ENCODE measurements around the gene PKMYT1. TPM values are rescaled to one million over a fixed set of nuclear protein-coding genes. Genes with fewer than 3 reads are reported as not detected.

Gene PKMYT1
- 47.6 and 51.1 TPM in 2 replicates for total RNA-seq

GRCh38 chr16:2980227-2981176 lies at the start of gene PKMYT1:
Gene PKMYT1, minus strand, starts transcription at chr16:2980446. Its CDS starts 789 bp downstream, at chr16:2979657.

DNA sequence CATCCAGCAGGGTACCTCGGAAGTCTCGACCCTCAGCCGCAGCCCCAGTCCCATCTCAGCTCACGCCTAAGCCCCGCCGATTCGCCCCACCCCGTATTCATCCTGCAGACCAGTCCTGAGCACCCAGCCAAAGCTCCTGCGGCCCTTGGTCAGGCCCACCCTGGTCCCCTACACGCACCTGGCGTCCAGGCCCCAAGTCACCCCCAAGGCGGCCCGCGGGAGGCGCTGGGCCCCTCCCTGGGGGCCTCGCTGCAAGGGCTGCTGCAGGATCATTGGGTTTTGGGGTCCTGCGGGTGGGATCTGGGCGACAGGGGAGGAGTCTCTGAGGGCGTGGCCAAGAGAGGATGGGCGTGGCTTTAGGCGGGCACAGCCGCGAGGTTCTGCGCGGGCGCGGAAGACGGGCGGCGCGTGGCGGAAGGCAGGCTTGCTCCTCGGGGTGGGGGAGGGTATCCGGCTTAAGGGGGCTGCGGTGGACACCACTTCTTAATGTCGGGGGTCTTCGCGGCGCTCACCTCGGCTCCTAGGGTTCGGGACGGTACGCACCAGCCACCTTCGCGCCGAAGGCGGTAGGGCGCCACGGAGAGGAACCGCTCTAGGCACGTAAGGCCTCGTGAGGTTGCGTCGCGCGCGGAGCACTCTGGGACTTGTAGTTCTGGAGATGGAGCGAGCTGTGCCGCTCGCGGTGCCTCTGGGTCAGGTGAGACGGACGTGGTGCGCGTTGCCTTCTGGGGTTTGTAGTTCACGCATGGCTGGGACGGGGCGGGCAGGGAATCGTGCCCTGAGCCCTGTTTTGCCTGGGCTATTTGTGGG lies 43.6 kb upstream of the PKMYT1 start, which contains the start of the genes HCFC1R1 and THOC6:
TSS of gene HCFC1R1 (minus strand) at position 274 of the 810 bp plus-strand sequence. CDS start at position 273, 1 bp downstream.
TSS of gene THOC6 (plus strand) at position 367 of the 810 bp plus-strand sequence. CDS start at position 659, 292 bp downstream.

DNA sequence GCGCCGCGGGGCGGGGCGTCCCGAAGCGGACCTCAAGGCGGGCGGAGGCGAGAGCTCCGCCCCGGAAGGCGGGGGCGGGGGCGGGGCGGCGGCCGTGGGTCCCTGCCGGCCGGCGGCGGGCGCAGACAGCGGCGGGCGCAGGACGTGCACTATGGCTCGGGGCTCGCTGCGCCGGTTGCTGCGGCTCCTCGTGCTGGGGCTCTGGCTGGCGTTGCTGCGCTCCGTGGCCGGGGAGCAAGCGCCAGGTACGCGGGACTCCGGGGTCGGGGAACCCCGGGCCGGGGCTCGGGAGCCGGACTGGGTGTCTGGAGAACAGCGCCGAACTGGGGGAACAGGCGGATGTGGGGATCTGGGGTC lies 40.0 kb upstream of the PKMYT1 start, which contains the start of gene TNFRSF12A:
TSS of gene TNFRSF12A (plus strand) at position 122 of the 357 bp plus-strand sequence. CDS start at position 152, 30 bp downstream.

GRCh38 chr16:3017794-3018506 lies 37.7 kb upstream of the PKMYT1 start, which contains the start of gene CLDN6:
Gene CLDN6, minus strand, starts transcription at chr16:3018183. Its CDS starts 2,162 bp downstream, at chr16:3016021.

DNA sequence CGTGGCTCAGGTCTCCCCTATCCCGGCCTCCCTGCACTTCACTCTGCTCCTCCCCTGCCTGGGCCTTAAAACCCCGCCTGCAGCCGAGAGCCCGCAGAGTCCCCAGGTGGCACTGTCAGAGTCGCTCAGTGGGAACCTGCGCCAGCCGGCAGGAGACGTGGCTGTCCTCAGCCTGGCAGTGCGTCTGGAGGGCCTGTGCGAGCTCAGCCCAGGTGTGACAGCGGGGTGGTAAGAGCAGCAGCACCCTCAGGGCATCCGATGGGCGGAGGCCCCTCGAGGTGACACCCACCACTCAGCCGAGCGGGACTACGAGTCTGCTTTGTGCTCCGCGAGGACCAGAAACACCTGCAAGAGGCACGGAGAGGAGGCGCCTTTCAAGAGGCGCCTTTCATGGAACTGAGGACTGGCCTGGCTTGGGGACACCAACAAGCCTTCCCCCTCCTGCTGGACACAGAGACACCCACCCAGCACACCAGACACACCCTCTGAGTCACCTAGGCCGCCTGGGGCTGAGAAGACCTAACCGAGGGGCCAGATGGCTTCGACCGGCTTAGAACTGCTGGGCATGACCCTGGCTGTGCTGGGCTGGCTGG lies 32.7 kb upstream of the PKMYT1 start, which contains the start of gene CLDN9:
TSS of gene CLDN9 (plus strand) at position 96 of the 593 bp plus-strand sequence. CDS start at position 536, 440 bp downstream.

GRCh38 chr16:2968738-2969544 lies 11.3 kb downstream of the PKMYT1 start, which contains the start of gene PAQR4:
Gene PAQR4, plus strand, starts transcription at chr16:2969348. Its CDS starts 327 bp downstream, at chr16:2969675.

DNA sequence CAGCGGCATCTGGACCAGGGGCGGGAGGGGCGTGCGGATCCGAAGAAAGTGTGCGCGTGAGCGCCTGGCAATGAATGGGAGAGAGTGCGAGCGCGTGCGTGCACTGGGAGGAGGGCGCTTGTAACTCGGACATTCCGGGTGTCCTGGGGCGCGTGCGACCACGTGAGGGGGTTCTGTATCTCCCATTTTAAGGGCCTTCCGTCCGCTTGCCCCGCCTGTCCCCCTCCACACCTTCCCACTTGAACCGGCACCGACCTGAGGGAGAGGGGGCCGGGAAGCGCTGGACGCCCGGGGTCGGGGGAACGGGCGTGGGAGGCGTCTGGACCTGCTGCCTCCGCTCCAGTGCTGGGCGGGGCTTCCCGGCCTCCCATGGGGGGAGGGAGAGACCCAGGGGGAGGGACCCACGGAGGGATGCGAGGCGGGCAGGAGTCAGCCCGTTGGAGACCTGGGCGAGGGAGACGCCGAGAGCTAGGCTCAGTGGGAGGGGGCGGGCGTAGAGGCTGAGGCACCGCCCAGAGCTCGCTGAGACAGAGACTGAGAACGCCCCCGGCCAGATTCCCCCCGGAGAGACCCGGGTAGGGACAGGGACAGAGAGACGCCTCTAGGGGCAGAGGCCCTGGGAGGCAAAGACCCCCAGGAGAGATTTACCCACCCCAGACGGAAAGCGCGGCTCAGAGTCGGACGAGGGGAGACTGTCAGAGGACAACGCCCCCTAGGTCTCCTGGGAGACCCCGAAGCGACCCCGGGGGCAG lies 16.3 kb downstream of the PKMYT1 start, which contains the start of gene KREMEN2:
TSS of gene KREMEN2 (plus strand) at position 553 of the 752 bp plus-strand sequence. CDS start 246 bp downstream, outside the sequence.

Other genes starting within 250 kb of the PKMYT1 start
- 43.3 and 52.5 TPM in 2 replicates for gene SRRM2, start 227.8 kb downstream of the PKMYT1 start, total RNA-seq
- gene ELOB, start 203.2 kb downstream of the PKMYT1 start, total RNA-seq = 333 and 369 TPM in 2 replicates
- not detected in 2 replicates for gene PRSS33, start 192.9 kb downstream of the PKMYT1 start, total RNA-seq
- gene PRSS41, start 182.0 kb downstream of the PKMYT1 start, total RNA-seq = not detected in 2 replicates
- gene PRSS21, start 163.2 kb downstream of the PKMYT1 start, total RNA-seq = not detected in 2 replicates
- 0.45 and 1.0 TPM in 2 replicates for gene ZG16B, start 150.1 kb downstream of the PKMYT1 start, total RNA-seq
- gene PRSS22, start 122.3 kb downstream of the PKMYT1 start, total RNA-seq = not detected in 2 replicates
- 72.8 and 91.0 TPM in 2 replicates for gene FLYWCH2, start 97.2 kb downstream of the PKMYT1 start, total RNA-seq
- 34.6 and 35.1 TPM in 2 replicates for gene FLYWCH1, start 68.5 kb downstream of the PKMYT1 start, total RNA-seq
- 0.15 TPM in 1 of 2 replicates, not detected in the other for gene KREMEN2, start 16.2 kb downstream of the PKMYT1 start, total RNA-seq
- gene PAQR4, start 11.1 kb downstream of the PKMYT1 start, total RNA-seq = 19.6 and 24.9 TPM in 2 replicates
- not detected in 2 replicates for gene CLDN9, start 32.5 kb upstream of the PKMYT1 start, total RNA-seq
- gene CLDN6, start 37.7 kb upstream of the PKMYT1 start, total RNA-seq = 0.15 and 0.17 TPM in 2 replicates
- gene TNFRSF12A, start 39.9 kb upstream of the PKMYT1 start, total RNA-seq = 376 and 378 TPM in 2 replicates
- gene HCFC1R1, start 43.5 kb upstream of the PKMYT1 start, total RNA-seq = 59.5 and 72.5 TPM in 2 replicates
- gene THOC6, start 43.6 kb upstream of the PKMYT1 start, total RNA-seq = 39.4 and 46.1 TPM in 2 replicates
- not detected in 2 replicates for gene BICDL2, start 56.5 kb upstream of the PKMYT1 start, total RNA-seq
- gene MMP25, start 66.1 kb upstream of the PKMYT1 start, total RNA-seq = under 0.01 TPM in 2 replicates
- gene IL32, start 85.2 kb upstream of the PKMYT1 start, total RNA-seq = 24.1 and 25.2 TPM in 2 replicates
- not detected in 2 replicates for gene ZSCAN10, start 118.8 kb upstream of the PKMYT1 start, total RNA-seq
- gene ZNF205, start 132.1 kb upstream of the PKMYT1 start, total RNA-seq = 13.8 and 14.6 TPM in 2 replicates
- 4.2 TPM in 2 replicates for gene ZNF213, start 154.6 kb upstream of the PKMYT1 start, total RNA-seq
- not detected in 2 replicates for gene OR1F1, start 207.8 kb upstream of the PKMYT1 start, total RNA-seq

Measured in bronchus fibroblast of lung (primary cell).